SU-DHL-6 (cell line): ENCODE results near the gene MMP24OS.

Experiments
- CTCF ChIP-seq: fragments of 200-600 bp; sonication (generic); IDR thresholded peaks from one replicate; pipeline ENCODE4 v1.5.1; 2017; ENCODE audit warnings: antibody characterized with exemption, mild to moderate bottlenecking, low read length, moderate library complexity; ENCODE audit not compliant: insufficient read depth, poor library complexity, severe bottlenecking
- EZH2phosphoT487 ChIP-seq: fragments of 200-600 bp; sonication (generic), shearing (Covaris generic); conservative IDR thresholded peaks from 2 replicates; pipeline ENCODE4 v1.6.1; 2018; ENCODE audit warnings: mild to moderate bottlenecking, antibody characterized with exemption, low read length, moderate library complexity, mixed read lengths

- TF ChIP-seq EZH2phosphoT487 (no peak), CTCF (no peak)
Observed at GRCh38 chr20:35297155-35297554, 19.2 kb upstream of the MMP24OS start.
